NK-92 treated with Interleukin-12 subunit alpha and Interleukin-12 subunit beta, amount 100 ng/mL, for 24 hours (cell line): ENCODE measurements around the gene SMIM33.
"Not testable (repeated sequence)": the region's sequence is repeated elsewhere in the genome, so short reads cannot be mapped to it uniquely, and the experiment has no call there.

Experiments
- DNase-seq: peaks from one replicate; lab custom pipeline; 2025; lab: John Stamatoyannopoulos, UW

The SMIM33 gene

GRCh38 chr5:139457241-139457640 lies 13.6 kb upstream of the SMIM33 start:
- no peak for DNase-seq

GRCh38 chr5:139457653-139458306 lies 13.0 kb upstream of the SMIM33 start:
- DNase-seq = peak; percentile 18

- peak; percentile 74 for DNase-seq
Observed at GRCh38 chr5:139458580-139459407, 12.0 kb upstream of the SMIM33 start.

GRCh38 chr5:139459451-139459934 lies 11.3 kb upstream of the SMIM33 start:
- DNase-seq = peak; percentile 14

DNA sequence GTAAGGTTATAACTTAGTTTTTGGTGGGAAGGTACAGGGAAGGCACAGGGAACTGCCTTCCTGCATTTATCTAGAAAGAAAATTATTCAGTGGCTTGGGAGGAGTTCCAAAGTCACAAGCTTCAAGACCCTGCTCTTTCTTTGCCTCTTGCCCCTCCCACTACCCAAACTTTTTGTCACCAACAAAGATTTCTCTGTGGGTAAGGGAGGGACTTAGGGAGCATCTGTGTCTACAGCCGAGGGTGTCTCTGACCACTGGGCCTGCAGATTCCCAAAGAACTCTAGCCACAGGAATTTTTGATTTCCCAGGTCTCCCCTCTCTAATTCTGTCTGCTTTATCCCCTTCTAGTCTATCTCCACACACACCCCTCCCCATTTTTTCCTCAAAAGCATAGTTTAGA lies 10.3 kb upstream of the SMIM33 start:
- no peak for DNase-seq

DNA sequence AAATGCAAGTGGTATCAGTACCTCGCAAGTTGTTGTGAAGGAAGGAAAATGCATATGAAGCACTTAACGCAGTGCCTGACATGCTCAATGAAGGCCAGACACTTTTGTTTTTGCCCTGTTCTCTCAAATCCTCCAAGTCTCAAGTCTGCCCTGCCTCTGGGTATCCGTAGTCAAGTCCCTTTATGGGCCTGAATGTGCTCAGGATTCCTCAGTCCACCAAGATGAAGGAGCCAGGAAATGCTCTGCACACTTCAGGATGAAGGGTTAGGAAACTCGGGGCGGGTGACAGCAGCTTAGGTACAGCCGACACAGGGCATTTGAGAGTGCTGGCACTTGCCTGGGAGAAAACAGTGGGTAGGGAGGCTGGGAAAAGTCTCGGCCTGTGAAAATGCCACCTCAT lies 9.6 kb upstream of the SMIM33 start:
- no peak for DNase-seq

GRCh38 chr5:139461698-139462097 lies 9.1 kb upstream of the SMIM33 start:
- no peak for DNase-seq

GRCh38 chr5:139462586-139463276 lies 8.1 kb upstream of the SMIM33 start, which contains the start of gene ECSCR:
TSS of gene ECSCR (minus strand) at chr5:139462743. CDS start at chr5:139462670, 73 bp downstream.
- no peak for DNase-seq

DNA sequence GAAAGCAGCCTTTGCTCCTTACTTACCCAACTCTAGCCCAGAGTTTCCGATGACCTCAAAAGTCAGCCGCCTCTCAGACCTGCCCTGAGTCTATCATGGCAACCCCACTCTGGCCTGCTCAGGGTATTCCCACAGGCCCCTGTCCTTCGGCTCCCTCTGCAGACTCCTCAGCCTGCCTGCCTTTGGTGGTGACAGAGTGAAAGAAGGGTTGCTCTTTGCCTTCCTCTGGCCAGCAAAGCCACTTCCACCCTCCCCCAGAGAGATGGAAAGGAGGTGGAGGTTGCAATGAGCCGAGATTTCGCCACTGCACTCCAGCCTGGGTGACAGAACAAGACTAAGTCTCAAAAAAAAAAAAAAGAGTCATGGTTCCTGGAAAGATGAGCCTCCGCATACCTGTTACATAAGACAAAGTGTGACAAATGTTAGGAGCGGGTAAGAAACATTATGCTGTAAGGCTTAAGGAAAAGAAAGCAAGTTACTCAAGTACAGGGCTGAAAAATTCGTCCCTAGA lies 2.3 kb upstream of the SMIM33 start:
- no peak for DNase-seq

GRCh38 chr5:139472386-139473030 lies 1.7 kb downstream of the SMIM33 start:
- DNase-seq = no peak

- DNase-seq = no peak
Observed at GRCh38 chr5:139473105-139473504, 2.3 kb downstream of the SMIM33 start.

- no peak for DNase-seq
Observed at GRCh38 chr5:139473565-139473964, 2.8 kb downstream of the SMIM33 start.

DNA sequence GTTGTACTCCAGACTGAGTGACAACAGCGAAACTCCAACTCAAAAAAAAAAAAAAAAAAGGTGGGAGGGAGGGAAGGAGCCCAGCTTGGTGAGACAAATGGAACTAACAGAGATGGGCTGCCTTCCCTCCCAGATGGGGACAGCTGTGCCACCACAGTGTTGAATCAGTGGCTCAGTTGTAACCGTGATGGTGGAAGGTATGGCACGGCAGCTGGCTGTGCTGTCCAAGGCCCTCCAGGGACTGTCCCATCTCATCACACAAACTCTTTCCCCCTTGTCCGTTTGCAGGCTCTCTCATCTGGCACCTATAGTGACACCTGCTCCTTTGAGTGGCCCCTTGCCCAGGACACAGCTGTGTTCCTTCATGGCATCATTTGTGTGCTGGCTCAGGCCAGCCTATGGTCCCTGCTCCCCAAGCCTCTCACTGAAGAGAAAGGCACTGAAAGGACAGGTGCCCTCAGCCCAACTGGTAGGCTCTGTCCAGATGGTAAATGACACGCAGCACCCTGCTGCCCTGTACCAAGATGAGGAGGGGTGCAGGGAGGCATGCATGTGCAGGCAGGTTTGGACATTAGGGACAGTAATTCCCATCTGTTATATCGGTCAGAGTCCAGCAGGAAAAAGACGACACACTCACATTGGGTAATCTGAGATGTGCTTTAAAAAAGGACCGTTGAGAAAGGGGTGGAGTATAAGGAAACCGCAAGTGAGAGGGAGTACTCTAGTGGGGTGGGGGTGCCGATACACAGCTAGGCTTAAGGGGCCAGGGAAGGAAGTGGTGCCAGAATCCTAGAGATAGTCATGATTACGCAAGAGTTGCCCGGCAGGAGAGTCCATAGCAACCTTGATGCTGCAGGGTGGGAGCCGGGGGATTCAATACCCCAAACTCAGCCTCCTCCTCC lies 4.3 kb downstream of the SMIM33 start:
- DNase-seq = no peak

DNA sequence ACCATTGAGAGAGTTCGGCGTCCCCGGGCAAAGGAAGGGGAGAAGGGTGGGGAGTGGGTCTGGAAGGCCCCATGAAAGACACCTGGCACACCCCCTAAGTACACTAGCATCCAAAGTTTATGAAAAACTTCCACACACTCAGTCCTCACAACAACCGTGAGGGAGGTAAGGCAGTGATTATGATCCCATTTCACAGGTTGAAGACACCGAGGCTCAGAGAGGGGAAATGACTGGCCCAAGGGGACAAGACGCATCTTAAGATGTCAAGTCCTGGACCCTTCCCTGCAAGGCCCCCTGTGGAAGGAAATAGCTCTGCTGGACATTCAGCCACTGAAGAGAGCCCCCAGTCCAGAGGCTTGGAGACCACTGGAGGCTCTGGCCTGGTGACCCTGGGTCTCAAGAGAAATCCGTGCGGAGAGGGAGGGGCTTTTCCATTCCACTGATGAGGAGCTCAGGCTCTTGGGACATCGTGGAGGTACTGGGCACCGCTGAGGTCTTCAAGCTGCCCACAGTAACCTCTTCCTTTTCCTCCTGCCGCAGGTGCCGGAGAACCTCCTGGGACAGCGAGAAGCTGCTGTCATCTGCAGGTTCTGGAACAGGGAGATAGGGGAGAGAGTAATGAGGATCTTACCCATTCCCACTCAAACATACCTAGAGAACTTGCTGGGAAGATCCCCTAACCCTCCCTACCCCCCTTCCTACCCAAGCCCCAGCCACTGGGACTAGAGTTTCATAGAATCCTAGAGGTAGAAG lies 5.2 kb downstream of the SMIM33 start:
- no peak for DNase-seq

- DNase-seq = not testable (repeated sequence)
Observed at GRCh38 chr5:139478657-139479423, 8.0 kb downstream of the SMIM33 start.

- DNase-seq = not testable (repeated sequence)
Observed at GRCh38 chr5:139479729-139480128, 8.9 kb downstream of the SMIM33 start.

GRCh38 chr5:139481122-139481533 lies 10.3 kb downstream of the SMIM33 start:
- DNase-seq = no peak

DNA sequence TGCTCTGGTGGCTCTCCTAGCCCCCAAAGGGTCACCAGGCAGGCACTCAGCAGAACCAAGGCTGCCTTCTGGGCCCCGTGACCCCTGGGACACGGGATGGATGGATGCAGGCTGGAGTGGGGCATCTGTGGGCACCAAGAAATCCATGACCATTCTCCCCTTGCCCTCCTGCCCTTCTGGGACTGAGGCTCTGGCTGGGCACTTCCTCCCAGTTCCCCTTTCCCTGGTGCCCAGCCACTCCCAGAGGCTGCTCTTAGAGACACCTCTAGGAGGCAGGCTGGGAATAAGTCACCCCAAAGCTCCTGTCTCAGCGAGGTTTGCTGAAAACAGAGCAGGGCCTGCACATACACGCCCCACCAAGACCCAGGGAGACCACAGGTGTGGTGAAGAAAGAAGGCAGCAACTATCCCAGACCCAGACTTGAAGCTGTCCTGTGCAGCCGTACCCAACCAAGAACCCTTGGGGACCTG lies 10.8 kb downstream of the SMIM33 start:
- DNase-seq = no peak
